Cardiac septum (tissue), 1 donor: ENCODE measurements around the gene ERCC3. TPM values are rescaled to one million over a fixed set of nuclear protein-coding genes. Genes with fewer than 3 reads are reported as not detected.
"Not testable (repeated sequence)": the region's sequence is repeated elsewhere in the genome, so short reads cannot be mapped to it uniquely, and the experiment has no call there.

Experiments
- DNase-seq: peaks from one replicate; pipeline ENCODE4 v3.0.0-alpha.2; 2020; ENCODE audit warnings: low spot score
- intact Hi-C: fragments of 100-400 bp; cut with DNase I; formaldehyde crosslinking; loops from one replicate; pipeline ENCODE4 v1.14.0; 2022
- total RNA-seq: library from RNA; stranded (reverse); fragmentation: NEBNext Ultra II Directional; extraction: Animal tissue kit (Norgen Biotek cat#: 25700); gene quantifications from one replicate; pipeline ENCODE4 v1.2.1, GENCODE V29; 2021
- donor health status: DM: no; HTN: no; CAD: no.

The ERCC3 gene
- total RNA-seq, 1 donor from 2014 or later: 23.4 TPM

- intact Hi-C loops: no loop called here
- no peak for DNase-seq
Measured at GRCh38 chr2:127231130-127231865, 62.6 kb downstream of the ERCC3 start.

- intact Hi-C loops: no loop called here
- DNase-seq: no peak
Measured at GRCh38 chr2:127229555-127229954, 64.4 kb downstream of the ERCC3 start.

- intact Hi-C loops: no loop called here
- no peak for DNase-seq
Measured at GRCh38 chr2:127228102-127228501, 65.8 kb downstream of the ERCC3 start.

- DNase-seq, intact Hi-C loops: not testable (repeated sequence)
Measured at GRCh38 chr2:127227264-127227660, 66.7 kb downstream of the ERCC3 start.

GRCh38 chr2:127226520-127227263, 67.3 kb downstream of the ERCC3 start:
- intact Hi-C loops: no loop called here
- DNase-seq: no peak

GRCh38 chr2:127226132-127226519, 67.8 kb downstream of the ERCC3 start:
- intact Hi-C loops: no loop called here
- no peak for DNase-seq

- intact Hi-C loops: no loop called here
- no peak for DNase-seq
Measured at GRCh38 chr2:127225186-127225960, 68.6 kb downstream of the ERCC3 start.

- intact Hi-C loops, DNase-seq: not testable (repeated sequence)
Measured at GRCh38 chr2:127224135-127224534, 69.8 kb downstream of the ERCC3 start.

- no peak for DNase-seq
- intact Hi-C loops: no loop called here
Measured at GRCh38 chr2:127220768-127221527, 73.0 kb downstream of the ERCC3 start.

GRCh38 chr2:127220102-127220767, 73.7 kb downstream of the ERCC3 start, which contains the start of gene CYP27C1:
TSS of gene CYP27C1 (minus strand) at chr2:127220299. CDS start at chr2:127220270, 29 bp downstream.
- intact Hi-C loops: no loop called here
- no peak for DNase-seq

GRCh38 chr2:127219171-127220070, 74.5 kb downstream of the ERCC3 start:
- DNase-seq: no peak

GRCh38 chr2:127218812-127219170, 75.2 kb downstream of the ERCC3 start:
- no peak for DNase-seq
- intact Hi-C loops: no loop called here

More at GRCh38 chr2:127219171-127220070, 74.5 kb downstream of the ERCC3 start:
- intact Hi-C loops: no loop called here

GRCh38 chr2:127217470-127218325, 76.2 kb downstream of the ERCC3 start:
- intact Hi-C loops: no loop called here
- no peak for DNase-seq

GRCh38 chr2:127216593-127216992, 77.4 kb downstream of the ERCC3 start:
- intact Hi-C loops: no loop called here

GRCh38 chr2:127216095-127216494, 77.8 kb downstream of the ERCC3 start:
- no peak for DNase-seq
- intact Hi-C loops: no loop called here

More at GRCh38 chr2:127216593-127216992, 77.4 kb downstream of the ERCC3 start:
- no peak for DNase-seq

- DNase-seq, intact Hi-C loops: not testable (repeated sequence)
Measured at GRCh38 chr2:127214201-127214600, 79.7 kb downstream of the ERCC3 start.

- DNase-seq: no peak
- intact Hi-C loops: no loop called here
Measured at GRCh38 chr2:127208313-127208712, 85.6 kb downstream of the ERCC3 start.
